ENCODE measurements around the gene PLEKHG4B.

PLEKHG4B gene

DNA sequence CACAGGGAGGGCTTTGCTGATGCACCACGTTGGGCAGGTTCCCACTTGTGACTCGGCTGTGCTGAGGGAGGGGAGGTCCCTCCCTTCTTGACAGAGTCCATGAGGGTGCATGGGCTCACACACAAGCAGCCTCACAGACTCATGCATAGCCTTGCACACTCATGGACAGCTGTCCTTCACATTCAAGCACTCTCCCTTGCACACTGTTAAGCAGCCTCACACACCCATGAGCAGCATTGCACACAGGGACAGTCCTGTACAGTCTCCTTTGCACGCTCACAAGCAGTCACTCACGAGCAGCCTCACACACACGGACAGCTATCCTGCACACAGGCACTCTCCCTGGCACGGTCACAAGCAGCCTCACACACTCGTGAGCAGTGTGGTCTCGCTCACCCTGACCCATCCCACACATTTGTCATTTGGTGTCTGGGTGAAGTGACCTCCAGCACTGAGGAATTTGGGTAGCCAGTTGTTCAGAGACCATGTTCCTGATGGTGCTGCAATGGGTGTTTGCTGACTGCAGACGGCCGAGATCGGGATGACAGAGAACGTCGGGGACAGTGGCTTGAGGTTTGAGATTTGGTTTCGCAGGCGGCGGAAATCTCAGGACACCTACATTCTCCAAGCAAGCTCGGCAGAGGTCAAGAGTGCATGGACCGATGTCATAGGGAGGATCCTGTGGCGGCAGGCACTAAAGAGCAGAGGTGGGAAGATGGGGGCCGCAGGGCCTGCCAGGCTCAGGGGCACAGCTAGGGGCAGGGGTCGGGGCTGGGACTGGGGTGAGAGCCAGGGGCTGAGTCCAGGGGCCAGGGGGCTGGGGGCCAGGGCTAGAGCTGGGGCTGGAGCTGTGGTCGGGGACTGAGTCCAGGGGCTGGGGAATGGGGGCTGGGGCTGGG lies 81.7 kb downstream of the PLEKHG4B start:
- no peak for DNase-seq

DNA sequence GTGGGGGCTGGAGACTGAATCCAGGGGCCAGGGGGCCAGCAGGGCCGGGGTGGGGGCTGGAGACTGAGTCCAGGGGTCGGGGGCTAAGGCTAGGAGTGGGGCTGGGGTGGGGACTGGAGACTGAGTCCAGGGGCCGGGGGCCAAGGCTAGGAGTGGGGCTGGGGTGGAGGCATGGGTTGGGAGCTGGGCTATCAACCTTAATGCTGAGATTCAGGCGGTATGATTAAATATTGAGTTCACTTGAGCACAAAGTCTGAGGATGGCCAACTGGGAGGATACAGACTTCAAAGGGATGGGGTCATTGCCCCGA lies 82.3 kb downstream of the PLEKHG4B start:
- no peak for DNase-seq

DNA sequence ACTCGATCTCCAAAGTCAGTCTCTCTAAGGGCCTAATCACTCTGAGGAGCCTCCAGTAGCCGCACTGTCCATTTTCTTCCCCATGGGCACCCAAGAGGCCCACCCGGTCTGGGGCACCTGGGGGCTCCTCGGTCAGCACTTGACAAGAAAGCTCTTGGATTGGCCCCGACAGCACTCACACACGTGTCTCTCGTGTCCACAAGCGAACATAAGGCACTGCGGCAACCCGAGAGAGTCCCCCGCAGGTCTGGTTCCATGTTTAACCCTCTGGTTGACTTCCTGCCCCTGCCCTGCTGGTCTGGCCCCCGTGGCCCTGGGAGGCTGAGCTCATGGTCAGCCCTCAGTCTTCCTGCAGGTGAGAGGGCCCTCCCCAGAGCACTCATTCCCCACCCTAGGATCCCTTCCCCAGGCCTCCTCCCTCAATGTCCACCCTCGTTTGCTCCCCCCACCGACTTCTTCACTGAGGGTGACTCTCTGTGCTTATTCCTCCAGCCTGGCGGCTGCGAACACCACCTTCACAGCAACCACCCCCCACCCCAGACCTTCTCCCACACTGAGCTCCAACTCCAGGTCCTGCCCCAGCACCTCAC lies 83.0 kb downstream of the PLEKHG4B start:
- DNase-seq: no peak

DNA sequence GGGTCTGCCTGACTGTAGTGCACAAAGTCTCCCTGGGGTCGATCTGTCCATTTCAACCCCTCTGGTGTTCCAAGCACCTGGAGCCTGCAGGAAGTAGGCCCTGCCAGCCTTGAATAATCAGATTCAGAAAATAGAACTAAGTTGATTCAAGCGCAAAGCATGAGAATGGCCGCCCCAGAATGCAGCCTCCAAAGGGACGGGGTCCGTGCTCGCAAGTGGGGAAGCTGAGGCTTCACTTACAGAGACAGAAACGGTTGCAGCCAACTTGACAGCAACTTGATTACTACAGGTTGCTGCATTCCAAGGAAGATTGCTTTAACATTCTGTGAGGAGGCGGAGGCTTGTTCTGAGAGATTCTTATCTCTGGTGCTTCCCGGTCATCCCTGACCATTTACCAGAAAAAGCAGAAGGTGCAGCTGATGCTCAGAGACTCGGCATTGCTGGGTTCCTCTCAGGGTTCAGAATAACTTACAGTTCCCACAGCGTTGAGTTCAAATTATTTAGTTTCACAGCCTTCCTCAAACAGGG lies 84.4 kb downstream of the PLEKHG4B start:
- DNase-seq: no peak

DNA sequence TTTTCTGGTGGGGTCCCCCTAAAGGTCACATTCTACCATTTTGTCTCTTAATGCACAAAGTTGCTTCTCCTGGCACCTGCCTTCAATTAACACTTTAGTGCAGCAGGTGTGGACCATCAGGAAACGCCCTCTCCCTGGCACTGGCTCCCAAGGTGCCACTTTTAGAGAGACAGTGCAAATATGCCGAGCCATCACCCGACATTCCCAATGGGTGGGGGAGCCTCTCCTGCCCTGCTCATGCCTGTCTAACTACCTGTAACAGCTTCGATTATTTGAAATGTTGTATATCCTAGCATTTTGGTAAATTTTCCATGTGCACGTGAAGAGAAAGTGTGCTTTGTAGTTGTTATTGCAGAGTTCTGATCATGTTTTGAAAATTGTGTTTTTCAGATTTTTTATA lies 86.1 kb downstream of the PLEKHG4B start:
- DNase-seq: no peak

DNA sequence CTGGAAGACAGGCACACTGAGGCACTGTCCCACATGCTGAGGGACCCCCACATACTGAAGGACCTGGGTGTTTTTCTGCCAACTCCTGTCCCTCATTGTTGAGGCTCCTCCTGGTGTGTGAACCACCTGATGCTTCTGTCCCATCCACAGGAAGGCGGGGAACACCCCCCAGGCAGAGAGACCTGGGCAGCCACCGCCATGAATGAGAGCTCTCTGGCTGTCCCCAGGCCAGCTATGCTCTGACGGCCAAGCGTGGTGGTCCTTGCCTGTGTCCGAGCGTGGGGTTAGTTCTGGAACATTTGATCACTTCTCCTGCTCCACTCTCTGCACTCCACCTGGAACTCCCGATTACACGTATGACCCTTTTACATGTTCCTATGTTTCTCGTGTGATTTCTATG lies 87.4 kb downstream of the PLEKHG4B start:
- DNase-seq: no peak

DNA sequence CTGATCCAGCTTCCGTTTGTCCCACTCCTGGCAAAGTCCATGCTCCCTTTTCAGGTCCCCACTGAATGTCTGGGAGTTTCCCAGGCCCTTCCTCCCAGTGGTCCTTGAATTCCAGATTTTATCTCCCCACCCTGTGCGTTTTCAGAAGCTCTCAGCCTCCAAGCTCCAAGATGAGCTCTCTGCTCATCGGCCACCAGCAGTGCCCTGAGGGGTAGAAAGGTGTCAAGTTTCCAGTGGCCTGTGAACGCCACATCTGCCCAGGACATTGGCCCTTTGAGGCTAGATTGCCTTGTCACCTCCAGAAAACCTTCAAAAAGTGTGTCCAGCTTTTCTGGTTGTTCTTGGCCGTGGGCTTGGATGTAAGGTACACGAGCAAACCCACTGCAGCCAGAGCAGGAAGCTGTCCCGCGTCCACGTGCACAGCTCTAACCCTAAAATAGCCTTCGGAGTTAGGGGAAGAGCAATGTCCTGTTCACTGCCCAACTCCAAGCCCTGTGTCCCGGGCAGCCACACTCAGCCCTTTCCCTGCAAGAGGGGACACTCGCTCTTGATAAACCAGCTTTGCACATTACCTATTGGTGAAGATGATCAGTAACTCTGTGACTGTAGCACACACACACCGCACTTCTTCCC lies 88.4 kb downstream of the PLEKHG4B start:
- DNase-seq: no peak

DNA sequence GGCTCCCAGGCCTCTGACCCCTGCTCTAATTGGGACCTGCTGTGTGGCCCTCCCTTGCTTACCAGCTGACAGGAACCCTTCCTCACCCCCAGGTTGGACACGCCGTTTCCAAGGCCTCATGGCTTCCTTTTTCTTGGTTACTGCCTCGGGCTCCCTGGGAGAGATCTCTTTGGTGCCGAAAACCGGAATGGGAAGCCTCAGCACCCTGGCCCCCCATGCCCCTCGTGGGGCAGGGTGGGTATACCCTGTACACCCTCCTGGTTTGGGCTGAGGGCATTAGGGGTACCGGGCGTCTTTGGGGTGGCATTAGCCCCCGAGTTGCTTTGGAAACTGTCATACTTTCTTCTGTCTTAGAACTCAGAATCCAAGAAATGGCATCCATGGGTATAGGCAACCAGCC lies 89.2 kb downstream of the PLEKHG4B start:
- no peak for DNase-seq

DNA sequence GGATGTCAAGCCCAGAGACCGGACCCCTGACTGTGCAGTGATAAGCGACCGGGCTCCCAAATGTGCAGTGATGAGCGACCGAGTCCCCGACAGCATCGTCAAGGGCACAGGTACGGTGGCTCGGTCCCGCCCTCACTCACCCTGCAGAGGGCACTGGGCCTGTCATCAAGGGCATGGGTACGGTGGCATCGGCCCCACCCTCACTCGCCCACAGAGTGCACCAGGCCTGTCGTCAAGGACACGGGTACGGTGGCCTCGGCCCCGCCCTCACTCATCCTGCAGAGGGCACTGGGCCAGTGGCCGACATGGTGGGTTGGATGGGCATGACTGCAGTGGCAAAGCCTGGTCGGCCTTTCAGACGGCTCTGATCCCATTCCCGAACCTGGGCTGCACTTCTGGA lies 89.6 kb downstream of the PLEKHG4B start:
- DNase-seq: no peak

DNA sequence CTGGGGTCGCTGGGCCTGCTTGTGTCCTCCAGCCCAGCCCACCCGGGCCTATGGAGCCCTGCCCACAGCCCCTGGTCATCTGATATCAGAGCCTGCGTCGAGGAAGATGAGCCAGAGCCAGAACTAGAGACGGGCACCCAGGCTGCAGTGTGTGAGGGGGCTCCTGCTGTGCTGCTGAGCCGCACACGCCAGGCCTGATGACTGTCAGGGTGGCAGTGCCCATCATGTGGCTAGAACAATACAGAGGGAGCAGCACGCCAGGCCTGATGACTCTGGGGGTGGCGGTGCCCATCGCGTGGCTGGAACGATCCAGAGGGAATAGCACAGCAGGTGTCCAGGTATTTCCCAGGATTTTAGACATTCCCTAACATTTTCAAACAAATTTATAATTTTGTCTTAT lies 90.2 kb downstream of the PLEKHG4B start:
- DNase-seq: no peak

DNA sequence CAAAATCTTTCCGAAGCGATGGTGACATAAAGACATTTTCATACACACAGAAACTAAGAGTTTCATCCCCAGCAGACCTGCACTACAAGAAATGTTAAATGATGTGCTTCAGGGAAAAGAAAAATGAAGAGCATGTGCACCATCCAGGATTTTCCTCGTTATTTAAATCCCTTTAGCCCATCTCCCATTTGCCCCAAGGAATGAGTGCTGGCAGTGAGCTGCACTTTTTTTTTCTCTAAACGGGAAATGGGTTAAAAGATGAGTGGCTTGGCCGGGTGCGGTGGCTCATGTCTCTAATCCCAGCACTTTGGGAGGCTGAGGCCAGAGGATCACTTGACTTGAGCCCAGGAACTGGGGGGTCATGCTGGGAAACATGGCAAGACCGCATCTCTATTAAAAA lies 92.5 kb downstream of the PLEKHG4B start:
- no peak for DNase-seq

DNA sequence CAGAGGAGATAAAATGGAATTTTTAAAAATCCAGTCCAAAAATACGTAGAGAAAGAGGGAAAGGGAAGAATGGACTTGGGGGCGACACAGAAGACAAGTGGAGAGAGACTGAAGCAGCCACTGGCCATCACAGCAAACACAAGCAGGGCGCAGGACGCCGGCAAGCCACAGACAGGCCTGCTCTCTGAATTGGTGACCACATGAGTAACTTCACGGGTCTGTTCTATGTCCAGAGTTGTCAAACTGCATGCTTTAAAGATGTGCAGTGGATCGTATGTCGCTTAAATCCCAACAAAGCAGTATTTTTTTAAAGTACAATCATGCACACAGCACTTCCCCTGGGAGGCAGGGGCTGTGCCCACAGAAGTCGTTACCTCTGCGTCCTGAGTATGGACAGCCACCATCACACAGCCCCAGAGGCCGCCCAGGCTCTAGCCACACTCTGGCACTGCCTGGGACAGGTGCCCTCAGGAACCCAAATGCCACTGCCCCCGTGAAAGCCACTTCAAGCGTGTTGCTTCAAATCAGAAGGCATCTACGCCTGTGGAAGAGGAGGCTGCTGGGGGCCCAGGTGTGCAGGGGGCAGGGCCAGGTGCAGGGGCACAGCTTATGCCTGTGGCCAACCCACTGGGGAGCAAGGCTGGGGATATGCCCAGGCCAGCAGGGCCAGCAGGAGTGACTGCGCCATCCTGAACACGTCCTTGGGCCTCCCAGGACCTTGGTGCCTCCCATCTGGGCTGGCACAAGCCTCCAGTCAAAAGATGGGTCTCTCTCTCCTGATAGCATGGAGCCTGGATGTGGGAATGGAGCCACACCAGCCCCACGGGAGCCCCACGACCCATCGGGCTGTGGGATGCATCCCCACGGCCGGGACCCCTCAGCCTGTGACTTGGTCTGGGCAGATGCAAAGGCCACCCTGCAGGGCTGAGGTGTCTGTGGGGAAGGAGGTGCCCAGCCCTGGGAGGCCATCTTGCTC lies 93.4 kb downstream of the PLEKHG4B start:
- no peak for DNase-seq

DNA sequence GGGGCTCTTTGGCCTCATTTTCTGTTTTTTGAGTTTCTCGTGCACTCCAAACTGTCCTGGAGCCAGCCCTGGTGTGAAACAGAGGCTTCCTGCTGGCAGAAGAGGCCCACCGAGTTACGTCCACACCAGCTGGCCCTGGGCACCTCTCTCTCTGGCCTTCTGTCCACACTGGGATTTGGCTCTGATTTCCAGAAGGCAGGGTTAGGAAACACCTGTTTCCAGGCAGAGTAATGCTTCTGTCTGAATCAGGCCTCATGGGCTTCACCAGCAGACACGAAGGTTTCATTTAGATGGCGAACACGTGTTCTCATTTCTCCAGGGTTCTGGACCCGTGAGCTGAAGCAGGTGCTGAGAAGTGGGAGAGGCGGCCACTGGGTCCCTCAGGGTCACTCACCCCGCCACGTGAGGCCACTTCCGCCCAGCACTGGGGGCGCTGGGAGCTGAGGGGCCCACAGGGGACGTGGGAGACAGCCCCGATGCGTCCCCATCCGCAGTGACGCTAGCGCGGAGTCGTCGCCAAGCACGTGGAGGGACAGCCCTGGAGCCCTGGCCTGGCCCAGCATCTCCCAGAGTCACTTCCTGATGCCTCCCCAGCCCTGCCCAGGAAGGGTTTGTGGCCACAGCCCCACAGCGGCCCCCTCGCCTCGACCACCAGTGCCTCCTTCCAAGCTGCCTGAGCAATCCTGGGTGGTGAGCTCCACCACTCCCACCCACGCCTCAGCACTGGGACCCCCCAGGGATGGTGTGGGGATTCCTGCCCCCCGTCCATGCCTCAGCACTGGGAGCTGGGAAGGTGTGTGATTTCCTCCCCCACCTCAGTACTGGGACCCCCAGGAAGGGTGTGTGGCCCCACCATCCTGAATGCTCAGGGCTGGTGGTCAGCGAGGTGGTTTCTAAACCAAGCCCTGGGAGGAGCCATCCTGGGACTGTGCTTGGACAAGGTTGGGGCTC lies 94.4 kb downstream of the PLEKHG4B start:
- no peak for DNase-seq

DNA sequence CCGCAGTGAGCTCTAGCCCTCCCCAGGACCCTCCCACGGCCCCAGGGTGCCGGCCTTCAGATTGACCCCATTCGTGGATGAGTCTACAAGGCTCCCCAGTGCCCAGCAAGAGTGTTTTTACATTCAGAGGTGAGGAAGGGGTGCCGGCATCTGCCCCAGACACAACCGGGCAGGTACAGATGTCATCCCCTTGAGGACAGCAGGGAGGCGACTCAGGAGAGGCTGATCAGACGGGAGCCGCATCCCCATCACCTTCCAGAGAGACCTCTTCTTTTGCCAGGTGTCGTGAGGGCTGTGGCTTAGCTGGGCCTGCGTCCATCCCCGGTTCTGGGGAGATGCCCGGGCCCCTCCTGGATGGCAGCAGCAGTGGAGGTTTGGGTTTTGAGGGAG lies 95.1 kb downstream of the PLEKHG4B start:
- no peak for DNase-seq

DNA sequence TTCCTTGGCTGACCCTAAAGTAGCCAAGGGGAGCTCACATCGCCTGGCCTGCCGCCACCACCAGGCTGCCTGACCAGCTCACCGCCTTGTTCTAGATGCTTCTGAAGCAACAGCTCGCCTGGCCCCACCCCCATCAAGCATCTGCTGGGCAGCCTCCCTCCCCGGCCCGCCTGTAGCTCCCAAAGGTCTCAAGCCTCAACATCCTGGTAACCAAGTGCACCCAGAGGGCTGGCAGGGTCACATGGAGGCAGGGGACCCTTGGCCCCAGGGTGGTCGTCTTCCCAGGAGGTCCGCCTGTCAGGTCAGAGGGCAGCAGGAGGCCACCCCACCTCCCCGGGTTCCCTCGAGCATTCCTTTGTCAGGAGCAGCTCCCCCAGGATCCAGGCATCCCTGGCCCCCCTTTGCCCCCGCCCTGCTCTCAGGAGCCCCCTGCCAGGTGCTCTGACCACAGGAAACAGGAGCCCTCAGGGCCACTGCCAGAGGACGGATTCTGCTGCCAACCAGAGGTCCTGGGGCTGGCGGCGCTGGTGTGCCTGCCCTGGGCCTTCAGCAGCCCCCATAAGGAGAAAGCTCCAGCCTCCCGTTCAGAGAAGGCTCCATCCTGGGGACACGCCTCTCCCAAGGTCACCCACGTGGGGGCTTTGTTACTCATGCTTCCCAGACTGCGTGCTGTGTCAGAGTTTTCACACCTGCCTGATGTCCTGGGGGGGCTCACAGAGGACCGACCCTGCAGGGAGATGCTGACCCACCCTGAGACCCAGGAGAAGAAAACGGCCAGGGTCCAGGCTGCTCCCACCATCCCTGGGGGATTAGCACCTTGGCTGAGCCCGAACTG lies 95.9 kb downstream of the PLEKHG4B start:
- no peak for DNase-seq

DNA sequence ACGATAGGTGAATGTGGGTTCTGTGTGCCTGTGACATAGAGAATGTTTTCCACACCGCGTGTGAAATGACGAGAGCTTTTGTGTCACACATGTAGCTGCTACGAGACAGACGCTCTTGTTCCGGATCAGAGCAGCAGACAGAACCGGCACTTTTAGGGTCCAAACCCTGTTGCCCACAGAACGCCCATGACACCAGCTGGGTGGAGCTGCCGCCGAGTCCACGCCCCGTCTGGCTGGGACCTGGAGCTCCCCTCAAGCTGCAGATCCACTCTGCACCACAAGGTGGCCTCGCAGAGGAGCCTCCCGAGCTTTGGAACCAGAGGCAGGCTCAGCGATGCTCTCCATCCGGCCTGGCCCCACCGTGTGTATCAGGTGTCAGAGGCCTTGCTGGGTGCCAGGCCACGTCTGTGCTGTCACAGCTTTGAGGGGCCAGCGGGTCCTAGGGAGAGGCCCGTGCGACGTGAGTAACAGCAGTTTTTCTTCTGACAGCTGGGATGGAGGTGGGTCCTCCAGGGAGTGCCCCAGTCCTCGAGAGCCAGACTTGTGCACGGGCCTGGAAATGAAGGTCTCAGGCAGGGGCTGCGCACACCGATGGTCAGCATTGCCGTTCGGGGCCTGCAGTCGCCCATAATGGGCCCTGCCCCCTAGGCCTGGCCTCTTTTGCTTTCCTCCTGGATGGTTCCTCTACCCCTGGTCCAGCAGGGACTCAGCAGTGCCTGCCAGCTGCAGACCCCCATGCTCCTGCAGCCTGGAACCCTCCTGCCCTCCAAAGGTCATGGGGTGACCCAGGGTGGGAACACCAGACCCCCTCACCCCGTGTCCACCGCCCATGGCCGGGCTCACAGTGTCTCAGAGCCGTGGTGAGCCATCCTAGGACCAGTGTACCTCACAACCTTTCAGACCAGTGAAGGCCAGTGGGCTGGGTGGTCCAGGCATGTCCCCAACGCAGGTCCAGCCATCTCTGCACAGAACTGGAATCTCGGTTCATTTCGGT lies 96.8 kb downstream of the PLEKHG4B start:
- DNase-seq: peak; percentile 86

DNA sequence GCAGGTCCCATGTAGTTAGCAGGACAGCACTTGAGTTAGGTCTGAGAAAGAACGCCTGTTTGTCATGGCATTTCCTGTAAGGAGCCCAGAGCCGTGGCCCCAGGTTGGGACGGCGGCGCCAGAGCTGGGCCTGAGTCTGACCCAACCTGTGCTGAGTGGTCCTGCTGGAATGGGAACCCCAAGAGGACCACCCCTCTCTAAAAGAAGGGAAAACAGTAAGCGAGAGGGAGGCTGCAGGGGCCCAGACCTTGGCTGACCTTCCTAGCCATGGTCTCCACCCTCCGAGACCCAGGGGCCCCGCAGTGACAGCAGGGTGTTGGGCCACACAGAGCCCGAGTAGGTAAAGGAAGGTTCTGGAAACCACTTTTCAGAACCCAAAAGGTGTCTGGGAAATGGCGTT lies 97.5 kb downstream of the PLEKHG4B start:
- DNase-seq: no peak

DNA sequence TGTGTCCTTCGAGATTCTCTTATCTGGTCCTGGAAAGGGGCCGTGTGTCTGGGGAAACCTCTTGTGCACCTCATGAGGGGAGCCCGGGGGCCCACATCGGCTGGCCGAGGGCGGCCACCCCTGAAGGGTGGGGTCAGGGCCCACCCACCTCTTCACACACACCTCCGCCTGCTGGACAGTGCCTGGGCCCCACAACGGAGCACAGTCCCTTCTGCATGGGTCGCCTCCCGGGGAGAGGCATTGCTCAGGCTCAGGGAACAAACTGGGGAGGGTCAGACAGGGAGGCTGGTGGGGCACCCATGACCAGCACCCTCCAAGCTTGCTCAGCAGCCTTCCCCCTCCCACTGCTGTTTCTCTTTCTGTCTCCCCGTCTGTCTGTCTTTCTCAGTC lies 98.0 kb downstream of the PLEKHG4B start:
- DNase-seq: no peak

DNA sequence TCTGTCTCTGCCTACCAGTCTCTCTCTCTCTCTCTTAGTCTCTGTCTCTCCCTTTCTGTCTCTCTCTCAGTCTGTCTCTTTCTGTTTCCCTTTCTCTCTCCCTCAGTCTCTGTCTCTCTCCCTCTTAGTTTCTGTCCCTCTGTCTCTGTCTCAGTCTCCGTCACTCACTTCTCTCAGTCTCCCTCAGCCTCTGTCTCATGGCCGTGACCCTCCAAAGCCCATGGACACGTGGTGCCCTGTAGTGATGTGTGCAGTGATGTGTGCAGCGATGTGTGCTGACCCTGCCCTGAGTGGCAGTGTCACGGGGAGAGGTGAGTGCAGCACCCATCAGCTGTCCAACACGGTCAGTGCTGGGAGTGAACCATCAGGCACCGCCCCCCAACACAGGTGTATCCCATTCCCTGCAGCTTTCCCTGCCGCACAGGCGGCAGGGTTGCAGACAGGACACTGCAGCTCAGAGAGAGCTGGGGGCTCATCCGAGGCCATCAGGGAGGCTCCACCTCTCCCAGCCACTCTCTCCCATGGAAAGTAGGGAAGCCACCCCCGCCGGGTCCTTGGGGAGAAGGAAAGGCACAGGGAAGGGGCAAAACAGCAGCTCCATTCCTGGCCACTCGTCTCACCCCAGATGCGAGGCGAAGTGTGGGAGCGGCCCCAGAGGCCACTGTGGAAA lies 98.5 kb downstream of the PLEKHG4B start:
- DNase-seq: no peak

Measured in DMS153 (cell line).